Right ventricle myocardium superior (tissue), 1 donor: Measurements from ENCODE around the gene NXN. TPM values are rescaled to one million over a fixed set of nuclear protein-coding genes. Genes with fewer than 3 reads are reported as not detected.
"Not testable (repeated sequence)": the region's sequence is repeated elsewhere in the genome, so short reads cannot be mapped to it uniquely, and the experiment has no call there.

Experiments used
- ATAC-seq: fragments of 200-7000 bp; cut with Tn5 transposase; one replicate; pipeline ENCODE4 v1.9.1; 2020; ENCODE audit warnings: mild to moderate bottlenecking; ENCODE audit not compliant: poor library complexity
- DNase-seq: peaks from one replicate; pipeline ENCODE4 v3.0.0-alpha.2; 2020
- intact Hi-C: fragments of 100-400 bp; cut with DNase I; formaldehyde crosslinking; loops from one replicate; pipeline ENCODE4 v1.11.2; 2022
- total RNA-seq: library from RNA; stranded (reverse); fragmentation: NEBNext Ultra II Directional; extraction: Animal tissue kit (Norgen Biotek cat#: 25700); gene quantifications from one replicate; pipeline ENCODE4 v1.2.1, GENCODE V29; 2021
- donor health status: DM: no; HTN: yes; CAD: no; lungs with severe emphysema.

Gene NXN
- total RNA-seq, 1 donor from 2014 or later = 20.2 TPM

DNA sequence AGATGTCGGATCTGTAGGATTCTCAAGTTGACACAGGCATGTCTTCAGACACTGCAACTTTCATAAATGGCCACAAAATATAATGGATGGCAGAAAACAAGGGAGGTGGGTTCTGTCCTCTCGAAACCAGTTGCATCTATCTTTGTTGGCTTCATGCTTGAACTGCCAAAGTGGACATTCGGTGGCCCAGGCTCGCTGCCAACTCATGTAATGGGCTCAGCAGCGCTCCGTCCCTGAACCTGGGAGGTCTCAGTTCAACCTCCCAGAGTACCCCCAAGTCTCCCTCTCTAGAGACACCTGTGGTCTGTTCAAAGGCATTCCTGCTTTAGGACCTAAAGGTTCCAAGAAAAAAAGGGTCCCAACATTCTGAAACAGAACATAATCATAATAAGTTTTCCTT lies 71.9 kb downstream of the NXN start:
- no peak for ATAC-seq
- intact Hi-C loops = loop anchor here (10.0 kb wide), 1 partner anchor 67 kb away; the partner anchor contains the start of gene NXN

DNA sequence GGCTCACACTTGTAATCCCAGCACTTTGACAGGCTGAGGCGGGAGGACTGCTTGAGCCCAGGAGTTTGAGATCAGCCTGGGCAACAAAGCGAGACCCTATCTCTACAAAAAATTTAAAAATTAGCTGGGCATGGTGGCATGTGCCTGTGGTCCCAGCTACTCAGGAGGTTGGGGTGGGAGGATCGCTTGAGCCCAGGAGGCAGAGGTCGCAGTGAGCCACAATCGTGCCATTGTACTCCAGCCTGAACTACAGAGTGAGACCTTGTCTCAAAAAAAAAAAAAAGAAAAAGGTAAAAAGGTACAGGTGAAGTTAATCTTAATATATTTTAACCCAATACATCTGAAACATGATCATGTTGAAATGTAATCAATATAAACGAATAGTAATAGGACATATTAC lies 73.9 kb downstream of the NXN start:
- DNase-seq, ATAC-seq: not testable (repeated sequence)
- intact Hi-C loops = loop anchor here (10.0 kb wide), 1 partner anchor 69 kb away; the partner anchor contains the start of gene NXN

More for the DNA sequence above, 71.9 kb downstream of the NXN start:
- DNase-seq = no peak

GRCh38 chr17:903691-904481 lies 75.7 kb downstream of the NXN start:
- ATAC-seq (no peak), DNase-seq (no peak)
- intact Hi-C loops = loop anchor here (10.0 kb wide), 1 partner anchor 71 kb away; the partner anchor contains the start of gene NXN

DNA sequence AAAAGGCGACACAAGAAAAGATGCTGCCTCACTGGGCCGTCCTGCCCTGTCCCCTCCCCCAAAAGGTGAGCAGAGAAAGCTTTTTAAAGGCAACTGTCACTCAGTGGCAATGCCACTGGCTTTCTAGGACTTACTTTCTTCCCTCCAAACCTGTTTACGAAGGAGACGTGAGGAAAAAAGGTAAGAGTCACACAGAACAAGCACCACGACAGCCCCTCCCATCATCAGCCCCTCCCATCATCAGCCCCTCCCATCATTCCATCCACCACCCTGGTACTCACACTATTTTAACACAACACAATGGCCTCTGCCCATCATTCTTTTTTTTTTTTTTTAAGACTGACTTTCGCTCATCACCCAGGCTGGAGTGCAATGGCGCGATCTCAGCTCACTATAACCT lies 77.1 kb downstream of the NXN start:
- no peak for ATAC-seq
- intact Hi-C loops = loop anchor here (10.0 kb wide), 1 partner anchor 72 kb away; the partner anchor contains the start of gene NXN
- no peak for DNase-seq

GRCh38 chr17:901964-902363 lies 77.6 kb downstream of the NXN start:
- DNase-seq (no peak), ATAC-seq (peak; percentile 23)
- intact Hi-C loops = loop anchor here (10.0 kb wide), 1 partner anchor 73 kb away; the partner anchor contains the start of gene NXN

- intact Hi-C loops = loop anchor here (10.0 kb wide), 1 partner anchor 73 kb away; the partner anchor contains the start of gene NXN
- DNase-seq (peak; percentile 79), ATAC-seq (peak; percentile 91)
Observed at GRCh38 chr17:901191-901950, 78.2 kb downstream of the NXN start.

- ATAC-seq = no peak
- intact Hi-C loops = loop anchor here (10.0 kb wide), 1 partner anchor 74 kb away; the partner anchor contains the start of gene NXN
Observed at GRCh38 chr17:900336-900934, 79.1 kb downstream of the NXN start.

DNA sequence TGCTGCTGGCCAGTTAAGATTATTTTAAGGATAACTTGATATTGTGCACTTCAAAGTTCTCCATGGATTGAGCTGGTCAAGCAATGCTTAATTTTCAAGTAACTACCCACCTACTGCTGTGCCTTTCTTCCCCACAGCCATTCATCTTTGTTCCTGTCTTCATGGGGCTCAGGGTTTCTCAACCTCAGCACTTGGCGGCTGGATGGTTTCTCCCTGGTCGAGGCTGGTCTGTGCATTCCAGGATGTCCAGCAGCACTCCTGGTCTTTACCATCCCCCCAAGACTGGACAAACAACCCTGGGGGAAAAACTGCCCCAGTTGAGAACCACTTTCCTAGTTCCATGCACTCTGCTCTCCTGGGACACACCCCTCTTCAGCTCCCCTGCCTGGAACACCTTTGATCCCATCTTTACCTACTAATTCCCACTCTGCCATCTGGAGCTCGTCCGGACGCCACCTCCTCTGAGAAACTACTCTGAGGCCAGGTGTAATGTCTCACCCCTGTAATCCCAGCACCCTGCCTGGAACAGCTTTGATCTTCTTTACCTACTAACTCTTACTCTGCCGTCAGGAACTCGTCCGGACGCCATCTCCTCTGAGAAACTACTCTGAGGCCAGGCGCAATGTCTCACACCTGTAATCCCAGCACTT lies 81.5 kb downstream of the NXN start:
- DNase-seq (no peak), ATAC-seq (no peak)
- intact Hi-C loops = no loop called here

More at GRCh38 chr17:900336-900934, 79.1 kb downstream of the NXN start:
- DNase-seq = no peak

DNA sequence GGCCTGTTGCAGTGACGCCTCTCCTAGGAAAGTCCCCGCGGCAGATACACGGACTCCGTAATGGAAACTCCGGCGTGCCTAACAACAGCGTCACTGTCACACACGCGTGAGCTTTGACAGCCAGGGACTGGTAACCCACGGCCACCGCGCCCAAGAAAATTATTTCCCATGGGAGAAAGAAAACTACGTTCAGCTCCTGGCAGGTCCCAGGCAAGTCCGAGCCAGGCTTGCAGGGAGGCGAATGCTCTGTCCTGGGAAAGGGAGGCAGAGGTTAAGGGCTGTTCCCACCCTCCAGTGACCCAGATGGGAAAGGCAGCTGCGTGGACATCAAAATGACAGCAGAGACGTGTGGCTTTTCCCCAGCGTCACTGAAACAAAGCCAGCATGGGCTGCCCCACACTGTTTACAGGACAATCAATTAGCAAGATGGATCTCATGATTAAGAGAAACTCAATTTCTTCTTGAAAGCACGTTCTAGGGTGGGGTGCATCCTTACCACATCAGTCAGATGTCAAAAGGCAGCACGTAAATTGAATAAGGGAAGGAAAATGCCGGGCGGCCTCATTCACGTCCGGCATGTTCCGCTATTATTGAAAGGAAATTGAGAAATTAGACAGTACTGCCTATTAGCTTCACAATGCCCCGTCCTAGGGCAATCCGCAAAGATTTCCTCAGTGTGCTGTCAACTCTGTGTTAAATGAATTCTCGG lies 82.5 kb downstream of the NXN start:
- ATAC-seq (peak; percentile 54), DNase-seq (peak; percentile 69)
- intact Hi-C loops = no loop called here

DNA sequence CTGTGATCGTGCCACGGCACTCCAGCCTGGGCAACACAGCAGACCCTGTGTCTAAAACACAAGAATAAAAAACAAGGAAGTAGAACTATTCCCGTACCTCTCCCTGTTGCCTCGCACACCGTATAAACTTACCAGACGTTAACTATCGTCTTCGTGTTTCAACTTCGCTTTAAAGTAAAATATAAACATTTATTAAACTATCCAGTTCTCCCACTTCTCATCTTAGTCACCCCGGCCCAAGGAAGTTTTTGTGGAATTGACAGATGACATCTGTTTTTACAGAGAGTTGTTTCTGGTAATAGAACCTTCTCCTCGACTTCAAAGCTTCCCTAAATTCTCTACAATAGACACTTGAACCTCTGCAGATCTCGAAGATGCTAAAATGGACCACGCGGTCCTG lies 83.1 kb downstream of the NXN start:
- intact Hi-C loops = no loop called here
- ATAC-seq = no peak

DNA sequence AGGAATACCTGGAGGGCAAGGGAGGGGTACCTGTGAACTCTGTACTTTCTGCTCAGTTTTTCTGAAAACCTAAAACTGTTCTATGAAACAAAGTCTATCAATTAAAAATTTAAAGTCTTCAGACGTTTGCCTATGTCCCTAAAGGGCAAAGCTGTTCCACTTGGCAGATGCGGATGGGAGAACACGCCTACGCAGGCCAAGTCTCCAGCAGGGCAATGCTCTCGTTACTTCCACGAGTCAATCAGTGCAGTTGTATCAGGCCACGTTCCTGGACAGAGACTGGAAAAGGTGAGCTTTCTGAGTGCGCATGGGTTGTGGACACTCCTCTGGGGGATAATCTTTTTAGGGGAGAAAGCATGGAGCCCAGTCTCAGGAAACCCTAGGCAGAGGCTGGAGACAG lies 86.6 kb downstream of the NXN start:
- DNase-seq (no peak), ATAC-seq (no peak)
- intact Hi-C loops = no loop called here

More for the DNA sequence above, 83.1 kb downstream of the NXN start:
- no peak for DNase-seq

DNA sequence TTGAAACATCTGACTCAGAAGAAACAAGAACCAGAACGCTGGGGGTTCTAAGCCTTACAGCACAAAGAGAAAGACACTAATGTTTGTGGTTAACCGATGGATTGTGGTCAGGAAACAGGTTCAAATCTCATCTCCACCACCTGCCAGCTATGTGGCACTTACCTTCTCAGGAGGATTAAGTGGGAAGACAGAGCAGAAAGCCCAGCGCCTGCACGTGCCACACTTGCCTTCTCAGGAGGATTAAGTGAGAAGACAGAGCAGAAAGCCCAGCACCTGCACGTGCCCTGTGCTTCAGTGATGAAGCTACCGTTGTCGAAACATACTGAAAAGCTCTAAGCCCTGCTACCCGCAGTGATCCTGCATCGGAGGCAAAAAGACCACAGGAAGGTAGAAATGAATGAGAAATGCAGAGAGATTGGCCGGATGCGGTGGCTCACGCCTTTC lies 90.6 kb downstream of the NXN start:
- ATAC-seq (no peak), DNase-seq (no peak)
- intact Hi-C loops = no loop called here

- no peak for ATAC-seq
- intact Hi-C loops = no loop called here
- no peak for DNase-seq
Observed at GRCh38 chr17:887551-888209, 91.9 kb downstream of the NXN start.

DNA sequence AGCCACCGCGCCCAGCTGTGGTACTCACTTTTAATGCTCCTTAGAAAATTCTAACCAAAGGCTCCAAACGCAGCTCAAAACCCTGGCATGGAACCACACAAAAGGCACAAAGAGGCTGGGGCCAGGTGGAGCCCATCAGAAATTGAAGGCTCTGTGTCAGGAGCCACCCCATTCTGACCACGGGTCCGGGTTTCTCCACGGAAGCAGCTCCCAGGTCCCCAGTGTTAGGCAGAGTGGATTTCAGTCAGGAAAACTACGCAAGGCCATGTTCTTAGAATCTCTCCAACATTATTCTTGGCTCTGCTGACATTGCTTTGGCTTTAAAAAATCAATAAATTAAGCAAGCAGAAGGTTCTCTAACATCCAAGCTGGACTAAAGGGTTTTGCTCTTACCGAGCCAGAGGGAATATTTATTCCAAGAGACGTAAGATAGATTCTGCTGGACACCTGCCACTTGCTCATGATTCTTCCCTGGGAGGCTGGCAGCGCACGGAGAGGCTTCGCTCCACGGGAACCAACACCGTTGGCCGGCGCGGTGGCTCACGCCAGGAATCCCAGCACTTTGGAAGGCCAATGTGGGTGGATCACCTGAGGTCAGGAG lies 93.5 kb downstream of the NXN start:
- intact Hi-C loops = no loop called here
- peak; percentile 59 for ATAC-seq

GRCh38 chr17:883586-883962 lies 96.0 kb downstream of the NXN start:
- ATAC-seq (no peak), DNase-seq (no peak)
- intact Hi-C loops = no loop called here

More for the DNA sequence above, 93.5 kb downstream of the NXN start:
- DNase-seq = peak; percentile 83

GRCh38 chr17:882827-883585 lies 96.6 kb downstream of the NXN start:
- DNase-seq = peak; percentile 76
- ATAC-seq = peak; percentile 83
- intact Hi-C loops = no loop called here
